GM19452 (cell line): ENCODE results near the gene TMEM258.
A peak's percentile ranks its signal among the peaks of the same experiment; 100 is the strongest.

Source experiments
- ATAC-seq: cut with Tn5 transposase; IDR thresholded peaks from one replicate; pipeline ENCODE4 v1.9.1; 2021; ENCODE audit not compliant: unreplicated experiment

The TMEM258 gene

GRCh38 chr11:61762223-61762615 is 30.2 kb downstream of the TMEM258 start:
- ATAC-seq = no peak

GRCh38 chr11:61761440-61762222 is 30.8 kb downstream of the TMEM258 start:
- ATAC-seq = no peak

- no peak for ATAC-seq
These were observed 31.5 kb downstream of the TMEM258 start for GRCh38 chr11:61760946-61761345.

GRCh38 chr11:61757213-61757862 is 35.1 kb downstream of the TMEM258 start:
- ATAC-seq = no peak

GRCh38 chr11:61756452-61757212 is 35.8 kb downstream of the TMEM258 start:
- ATAC-seq = peak; percentile 49

- ATAC-seq = no peak
These were observed 36.3 kb downstream of the TMEM258 start for GRCh38 chr11:61756147-61756451.

- ATAC-seq = no peak
These were observed 37.6 kb downstream of the TMEM258 start for GRCh38 chr11:61754534-61755482.

GRCh38 chr11:61753672-61754071 is 38.7 kb downstream of the TMEM258 start:
- ATAC-seq = no peak

GRCh38 chr11:61752925-61753521 is 39.4 kb downstream of the TMEM258 start:
- ATAC-seq = no peak

GRCh38 chr11:61752117-61752924 is 40.1 kb downstream of the TMEM258 start, which contains the start of gene MYRF:
Gene MYRF (plus strand): TSS chr11:61752636. CDS start chr11:61752745, 109 bp downstream.
- ATAC-seq = no peak

- ATAC-seq = no peak
These were observed 41.0 kb downstream of the TMEM258 start for GRCh38 chr11:61751384-61751783.

- no peak for ATAC-seq
These were observed 41.6 kb downstream of the TMEM258 start for GRCh38 chr11:61750631-61751273.

- ATAC-seq = no peak
These were observed 42.7 kb downstream of the TMEM258 start for GRCh38 chr11:61749591-61750217.

- no peak for ATAC-seq
These were observed 44.5 kb downstream of the TMEM258 start for GRCh38 chr11:61747967-61748285.

- no peak for ATAC-seq
These were observed 45.0 kb downstream of the TMEM258 start for GRCh38 chr11:61747192-61747966.

GRCh38 chr11:61746442-61747191 is 45.8 kb downstream of the TMEM258 start:
- ATAC-seq = no peak

- no peak for ATAC-seq
These were observed 46.5 kb downstream of the TMEM258 start for GRCh38 chr11:61745781-61746441.
